Measurements from ENCODE around the gene FBXO5. TPM values are rescaled to one million over a fixed set of nuclear protein-coding genes. Genes with fewer than 3 reads are reported as not detected.
A peak's percentile ranks its signal among the peaks of the same experiment; 100 is the strongest.

The FBXO5 gene
- total and polyA plus RNA-seq, 9 of the 15 experiments (the other 6 are each of a cell fraction or from before 2014, with no cell fraction given), result 17.8 to 89.3 (median 62.9) TPM

DNA sequence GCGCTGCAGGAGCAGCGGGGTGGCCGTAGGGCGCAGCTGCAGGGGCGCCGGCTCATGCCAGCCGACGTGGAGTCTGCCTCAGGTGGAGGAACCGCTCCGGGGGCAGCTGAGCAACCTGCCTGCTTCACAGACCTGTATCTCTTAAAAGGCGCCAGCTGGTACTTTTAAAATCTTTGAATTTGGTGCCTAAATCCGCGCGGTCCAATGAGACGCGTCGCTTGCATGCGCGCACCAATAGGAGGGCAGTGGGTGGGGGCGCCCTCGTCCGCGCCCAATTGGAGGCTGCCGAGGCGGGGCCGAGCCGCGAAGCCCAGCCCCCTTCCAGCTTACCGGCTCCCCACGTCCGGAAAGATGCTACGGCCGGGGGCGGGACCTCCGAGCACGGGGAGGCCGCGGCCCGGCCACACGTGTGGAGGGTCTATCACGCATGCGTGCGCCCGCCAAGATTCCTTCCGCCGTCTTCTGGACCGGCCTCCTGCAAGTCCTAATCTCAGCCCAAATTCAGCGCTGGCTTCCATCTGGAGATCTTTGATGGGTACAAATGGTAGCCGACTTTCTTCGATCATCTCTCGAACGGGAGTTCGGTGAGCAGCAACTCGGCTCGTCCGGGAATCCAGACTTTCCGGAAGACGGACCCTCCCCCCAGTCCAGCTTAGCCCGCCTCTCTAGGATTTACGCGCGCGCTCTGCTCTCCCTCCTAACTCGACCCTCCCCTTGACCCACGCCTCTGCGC, at the start of gene FBXO5 (continued):
- TF ChIP-seq, protein P1, sequence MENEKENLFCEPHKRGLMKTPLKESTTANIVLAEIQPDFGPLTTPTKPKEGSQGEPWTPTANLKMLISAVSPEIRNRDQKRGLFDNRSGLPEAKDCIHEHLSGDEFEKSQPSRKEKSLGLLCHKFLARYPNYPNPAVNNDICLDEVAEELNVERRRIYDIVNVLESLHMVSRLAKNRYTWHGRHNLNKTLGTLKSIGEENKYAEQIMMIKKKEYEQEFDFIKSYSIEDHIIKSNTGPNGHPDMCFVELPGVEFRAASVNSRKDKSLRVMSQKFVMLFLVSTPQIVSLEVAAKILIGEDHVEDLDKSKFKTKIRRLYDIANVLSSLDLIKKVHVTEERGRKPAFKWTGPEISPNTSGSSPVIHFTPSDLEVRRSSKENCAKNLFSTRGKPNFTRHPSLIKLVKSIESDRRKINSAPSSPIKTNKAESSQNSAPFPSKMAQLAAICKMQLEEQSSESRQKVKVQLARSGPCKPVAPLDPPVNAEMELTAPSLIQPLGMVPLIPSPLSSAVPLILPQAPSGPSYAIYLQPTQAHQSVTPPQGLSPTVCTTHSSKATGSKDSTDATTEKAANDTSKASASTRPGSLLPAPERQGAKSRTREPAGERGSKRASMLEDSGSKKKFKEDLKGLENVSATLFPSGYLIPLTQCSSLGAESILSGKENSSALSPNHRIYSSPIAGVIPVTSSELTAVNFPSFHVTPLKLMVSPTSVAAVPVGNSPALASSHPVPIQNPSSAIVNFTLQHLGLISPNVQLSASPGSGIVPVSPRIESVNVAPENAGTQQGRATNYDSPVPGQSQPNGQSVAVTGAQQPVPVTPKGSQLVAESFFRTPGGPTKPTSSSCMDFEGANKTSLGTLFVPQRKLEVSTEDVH (IDR thresholded peaks at IDR 0.05; ENCODE audit: low read depth, partially characterized antibody), result no peak
- 0 out of 2 replicates have a peak, but pooled peaks have one; percentile 17 for TF ChIP-seq ZNF444 (CRISPR knock-in tag; IDR thresholded peaks at IDR 0.05)
- no peak for TF ChIP-seq ARHGAP35 (IDR thresholded peaks at IDR 0.05; ENCODE audit: partially characterized antibody)
- TF ChIP-seq ZBTB33 (CRISPR knock-in tag; IDR thresholded peaks at IDR 0.05), result no peak; the same call in none of the 2 replicates
- peak; percentile 99 for TF ChIP-seq NRF1 (conservative IDR thresholded peaks at IDR 0.05 in 1 of 2, IDR thresholded peaks at IDR 0.05 in 1 of 2)
- TF ChIP-seq ZNF780A (CRISPR knock-in tag; IDR thresholded peaks at IDR 0.05), result no peak
- TF ChIP-seq MCM7 (IDR thresholded peaks at IDR 0.05), result no peak
- peak; percentile 99 for TF ChIP-seq FOXM1 (IDR thresholded peaks at IDR 0.05; ENCODE audit: low read depth)
- peak; percentile 98 for TF ChIP-seq FOXM1 (CRISPR knock-in tag; IDR thresholded peaks at IDR 0.05; ENCODE audit: low read depth)
- peak; percentile 100 for TF ChIP-seq SAP30 (IDR thresholded peaks at IDR 0.05; ENCODE audit: borderline replicate concordance, insufficient read depth, low read depth, low read length, poor library complexity, severe bottlenecking)
- peak; percentile 91 for TF ChIP-seq TAF1 (IDR thresholded peaks at IDR 0.05; ENCODE audit: control insufficient read depth, extremely low read depth, insufficient read depth, low read length, severe bottlenecking)
- peak in 1 of 3 experiments; percentile 0 for TF ChIP-seq YY1 (IDR thresholded peaks at IDR 0.05; ENCODE audit: borderline replicate concordance in 1 of 3, control insufficient read depth in 1 of 3, extremely low read depth in 1 of 3, insufficient read depth in 3 of 3, insufficient read length in 1 of 3, insufficient replicate concordance in 2 of 3, low read depth in 1 of 3, low read length in 2 of 3)
- no peak for TF ChIP-seq SNAPC5 (CRISPR knock-in tag; IDR thresholded peaks at IDR 0.05)
- TF ChIP-seq ZNF280B (CRISPR knock-in tag; IDR thresholded peaks at IDR 0.05), result no peak
- TF ChIP-seq IRF9 (tag; IDR thresholded peaks at IDR 0.05), result no peak
- TF ChIP-seq HDAC2 (IDR thresholded peaks at IDR 0.05), result peak; percentile 91
- peak; percentile 96 for TF ChIP-seq NEUROD1 (IDR thresholded peaks at IDR 0.05; ENCODE audit: borderline replicate concordance, low read depth, low read length, partially characterized antibody)
- TF ChIP-seq GATA2 (CRISPR knock-in tag; IDR thresholded peaks at IDR 0.05), result no peak
- TF ChIP-seq JUNB (CRISPR knock-in tag; conservative IDR thresholded peaks at IDR 0.05), result no peak
